ENCODE measurements around the gene INTS14.

Gene INTS14

DNA sequence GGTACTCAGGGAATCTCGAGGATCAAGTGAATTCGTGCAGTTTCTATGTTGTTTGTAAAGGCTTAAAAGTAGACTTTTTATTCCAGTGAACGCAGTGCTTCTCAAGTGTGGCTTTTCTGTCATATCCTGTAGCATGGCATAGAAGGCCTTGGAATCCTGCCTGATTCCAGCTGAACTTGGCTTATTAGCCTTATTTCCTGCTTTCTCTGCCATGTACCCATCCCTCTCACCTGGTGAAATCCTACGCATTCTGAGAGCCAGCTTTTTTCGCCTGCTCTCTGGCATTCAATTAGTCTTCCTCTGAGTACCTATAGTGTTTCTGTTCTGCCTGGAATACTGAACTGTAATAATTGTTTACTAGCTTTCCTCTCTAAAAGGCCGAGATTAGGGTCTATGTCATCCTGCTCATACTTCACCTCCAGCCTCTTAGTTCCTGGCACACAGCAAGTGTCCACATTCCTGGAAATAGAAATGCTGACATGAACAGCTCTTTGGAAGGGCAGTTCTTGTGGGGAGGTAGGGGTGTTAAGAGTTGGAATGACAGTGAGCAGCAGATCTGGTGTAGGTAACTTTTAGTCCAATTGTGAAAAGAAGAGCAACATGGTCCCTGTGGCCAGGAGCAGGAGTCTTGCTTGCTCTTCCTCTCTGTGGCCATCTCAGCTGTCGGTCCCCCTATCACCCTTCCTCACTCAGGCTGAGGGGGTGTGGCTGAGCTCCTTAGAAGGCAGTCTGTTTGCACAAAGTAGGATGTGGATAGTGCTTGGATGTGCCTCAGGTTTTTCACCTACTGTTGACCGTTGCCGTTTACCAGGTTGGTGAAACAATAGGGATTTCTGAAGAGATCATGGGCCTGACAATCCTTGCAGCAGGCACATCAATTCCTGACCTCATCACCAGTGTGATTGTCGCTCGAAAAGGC, 41.2 kb upstream of the INTS14 start:
- peaks cover 16% of the 10 kb centered on the region; the same call in 1 of the 2 replicates for H3K36me3 ChIP-seq (ENCODE audit: insufficient read depth, low read length)
- no peaks in the 10 kb centered on the region for H3K27me3 ChIP-seq (ENCODE audit: insufficient read depth, low read length, poor library complexity)
- H3K9me3 ChIP-seq (ENCODE audit: insufficient read depth, low read length, severe bottlenecking), result no peaks in the 10 kb centered on the region
- H3K4me2 ChIP-seq (ENCODE audit: insufficient read depth, low read length), result no peak overlapping the region
- H3K9ac ChIP-seq (ENCODE audit: low read depth, low read length), result no peak overlapping the region
- no peak overlapping the region for H3K27ac ChIP-seq (ENCODE audit: low read length)
- no peaks in the 10 kb centered on the region for H4K20me1 ChIP-seq (ENCODE audit: insufficient read depth, low read length)
- no peaks in the 10 kb centered on the region for H3K4me1 ChIP-seq (ENCODE audit: insufficient read depth, low read length)
- ATAC-seq (ENCODE audit: insufficient read depth, low read depth), result no peak
- DNase-seq, result no peak
- no peak for TF ChIP-seq EZH2 (IDR thresholded peaks at IDR 0.05; ENCODE audit: borderline replicate concordance, low read depth, low read length, severe bottlenecking)
- TF ChIP-seq, protein P1, sequence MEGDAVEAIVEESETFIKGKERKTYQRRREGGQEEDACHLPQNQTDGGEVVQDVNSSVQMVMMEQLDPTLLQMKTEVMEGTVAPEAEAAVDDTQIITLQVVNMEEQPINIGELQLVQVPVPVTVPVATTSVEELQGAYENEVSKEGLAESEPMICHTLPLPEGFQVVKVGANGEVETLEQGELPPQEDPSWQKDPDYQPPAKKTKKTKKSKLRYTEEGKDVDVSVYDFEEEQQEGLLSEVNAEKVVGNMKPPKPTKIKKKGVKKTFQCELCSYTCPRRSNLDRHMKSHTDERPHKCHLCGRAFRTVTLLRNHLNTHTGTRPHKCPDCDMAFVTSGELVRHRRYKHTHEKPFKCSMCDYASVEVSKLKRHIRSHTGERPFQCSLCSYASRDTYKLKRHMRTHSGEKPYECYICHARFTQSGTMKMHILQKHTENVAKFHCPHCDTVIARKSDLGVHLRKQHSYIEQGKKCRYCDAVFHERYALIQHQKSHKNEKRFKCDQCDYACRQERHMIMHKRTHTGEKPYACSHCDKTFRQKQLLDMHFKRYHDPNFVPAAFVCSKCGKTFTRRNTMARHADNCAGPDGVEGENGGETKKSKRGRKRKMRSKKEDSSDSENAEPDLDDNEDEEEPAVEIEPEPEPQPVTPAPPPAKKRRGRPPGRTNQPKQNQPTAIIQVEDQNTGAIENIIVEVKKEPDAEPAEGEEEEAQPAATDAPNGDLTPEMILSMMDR (IDR thresholded peaks at IDR 0.05; ENCODE audit: borderline replicate concordance, extremely low read depth, low read length, poor library complexity, severe bottlenecking), result no peak
- no peak overlapping the region for H2AFZ ChIP-seq (ENCODE audit: low read depth, low read length)
- no peak overlapping the region for H3K4me3 ChIP-seq (ENCODE audit: low read depth in 1 of 2, low read length in 2 of 2)
- no peaks in the 10 kb centered on the region for H3K79me2 ChIP-seq (ENCODE audit: insufficient read depth, low read length)

DNA sequence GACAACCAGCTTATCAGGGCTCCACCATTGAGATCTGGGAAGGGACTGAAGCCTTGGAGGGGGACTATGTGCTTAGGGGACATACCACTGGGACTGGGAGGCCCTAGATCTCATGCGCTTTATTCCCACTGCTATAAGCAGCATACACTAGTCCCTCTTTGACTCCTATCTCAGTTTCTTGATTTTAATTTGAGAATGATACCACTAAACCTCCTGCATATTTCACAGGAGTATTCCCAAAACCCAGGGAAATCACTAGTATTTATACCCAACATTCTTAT, 40.1 kb upstream of the INTS14 start:
- Histone ChIP-seq H3K4me1 (ENCODE audit: insufficient read depth, low read length) (no peaks in the 10 kb centered on the region), H3K27me3 (ENCODE audit: insufficient read depth, low read length, poor library complexity) (no peaks in the 10 kb centered on the region), H3K9ac (ENCODE audit: low read depth, low read length) (no peak overlapping the region), H3K36me3 (ENCODE audit: insufficient read depth, low read length) (peaks cover 15% of the 10 kb centered on the region; the same call in 1 of the 2 replicates), H3K27ac (ENCODE audit: low read length) (no peak overlapping the region), H3K4me3 (ENCODE audit: low read depth in 1 of 2, low read length in 2 of 2) (no peak overlapping the region), H3K9me3 (ENCODE audit: insufficient read depth, low read length, severe bottlenecking) (no peaks in the 10 kb centered on the region), H3K79me2 (ENCODE audit: insufficient read depth, low read length) (no peaks in the 10 kb centered on the region), H2AFZ (ENCODE audit: low read depth, low read length) (no peak overlapping the region), H4K20me1 (ENCODE audit: insufficient read depth, low read length) (no peaks in the 10 kb centered on the region), H3K4me2 (ENCODE audit: insufficient read depth, low read length) (no peak overlapping the region)
- ATAC-seq (ENCODE audit: insufficient read depth, low read depth) (no peak), DNase-seq (no peak)
- no peak for TF ChIP-seq EZH2 (IDR thresholded peaks at IDR 0.05; ENCODE audit: borderline replicate concordance, low read depth, low read length, severe bottlenecking)

DNA sequence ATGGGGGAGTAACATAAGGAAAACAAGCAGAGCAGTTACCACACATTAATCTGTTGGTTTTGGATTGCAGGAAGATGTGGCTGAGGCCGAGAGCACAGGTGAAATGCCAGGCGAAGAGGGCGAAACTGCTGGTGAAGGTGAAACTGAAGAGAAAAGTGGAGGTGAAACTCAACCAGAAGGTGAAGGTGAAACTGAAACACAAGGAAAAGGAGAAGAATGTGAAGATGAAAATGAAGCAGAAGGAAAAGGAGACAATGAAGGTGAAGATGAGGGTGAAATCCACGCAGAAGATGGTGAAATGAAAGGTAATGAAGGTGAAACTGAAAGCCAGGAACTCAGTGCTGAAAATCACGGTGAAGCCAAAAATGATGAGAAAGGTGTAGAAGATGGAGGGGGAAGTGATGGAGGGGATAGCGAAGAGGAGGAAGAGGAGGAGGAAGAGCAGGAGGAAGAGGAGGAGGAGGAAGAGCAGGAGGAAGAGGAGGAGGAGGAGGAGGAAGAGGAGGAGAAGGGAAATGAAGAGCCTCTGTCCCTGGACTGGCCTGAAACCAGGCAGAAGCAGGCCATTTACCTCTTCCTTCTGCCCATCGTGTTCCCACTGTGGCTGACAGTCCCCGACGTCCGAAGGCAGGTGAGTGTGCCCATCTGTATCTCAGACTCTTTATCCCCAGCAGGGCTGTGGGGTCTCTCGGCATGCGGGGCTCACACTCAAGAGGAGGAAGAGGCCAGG, 39.5 kb upstream of the INTS14 start:
- Histone ChIP-seq H3K9me3 (ENCODE audit: insufficient read depth, low read length, severe bottlenecking) (no peaks in the 10 kb centered on the region), H3K79me2 (ENCODE audit: insufficient read depth, low read length) (no peaks in the 10 kb centered on the region), H2AFZ (ENCODE audit: low read depth, low read length) (no peak overlapping the region), H3K4me3 (ENCODE audit: low read depth in 1 of 2, low read length in 2 of 2) (no peak overlapping the region), H3K4me1 (ENCODE audit: insufficient read depth, low read length) (no peaks in the 10 kb centered on the region), H3K27me3 (ENCODE audit: insufficient read depth, low read length, poor library complexity) (no peaks in the 10 kb centered on the region), H3K4me2 (ENCODE audit: insufficient read depth, low read length) (no peak overlapping the region), H3K27ac (ENCODE audit: low read length) (no peak overlapping the region), H3K9ac (ENCODE audit: low read depth, low read length) (no peak overlapping the region), H3K36me3 (ENCODE audit: insufficient read depth, low read length) (peaks cover 10% of the 10 kb centered on the region; the same call in 1 of the 2 replicates), H4K20me1 (ENCODE audit: insufficient read depth, low read length) (no peaks in the 10 kb centered on the region)
- TF ChIP-seq, protein P1 (IDR thresholded peaks at IDR 0.05; ENCODE audit: borderline replicate concordance, extremely low read depth, low read length, poor library complexity, severe bottlenecking), result no peak
- TF ChIP-seq EZH2 (IDR thresholded peaks at IDR 0.05; ENCODE audit: borderline replicate concordance, low read depth, low read length, severe bottlenecking), result no peak
- no peak for ATAC-seq (ENCODE audit: insufficient read depth, low read depth)
- DNase-seq, result no peak

DNA sequence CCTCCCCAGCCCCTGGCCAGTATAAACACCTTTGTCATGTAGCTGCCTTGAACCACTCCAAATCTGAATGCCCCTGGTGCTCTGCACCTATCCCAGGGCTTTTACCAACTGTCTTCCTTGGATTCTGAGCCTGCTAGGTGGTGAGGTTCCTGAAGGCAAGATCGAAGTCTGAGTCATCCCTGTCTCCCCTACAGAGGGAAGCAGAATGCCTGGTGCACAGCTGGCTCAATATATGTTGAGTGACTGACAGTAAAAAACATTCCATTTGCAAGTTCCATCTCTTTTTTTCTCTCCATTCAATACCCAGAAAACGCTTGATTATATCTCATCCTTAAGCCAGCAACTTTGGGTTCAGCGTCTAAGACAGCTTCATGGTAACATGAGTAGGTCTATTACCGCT, 35.6 kb upstream of the INTS14 start:
- Histone ChIP-seq H3K36me3 (ENCODE audit: insufficient read depth, low read length) (peaks cover 3% of the 10 kb centered on the region; the same call in 1 of the 2 replicates), H3K27ac (ENCODE audit: low read length) (no peak overlapping the region), H3K9me3 (ENCODE audit: insufficient read depth, low read length, severe bottlenecking) (no peaks in the 10 kb centered on the region), H3K27me3 (ENCODE audit: insufficient read depth, low read length, poor library complexity) (no peaks in the 10 kb centered on the region), H3K4me1 (ENCODE audit: insufficient read depth, low read length) (no peaks in the 10 kb centered on the region), H3K4me3 (ENCODE audit: low read depth in 1 of 2, low read length in 2 of 2) (no peak overlapping the region), H3K9ac (ENCODE audit: low read depth, low read length) (no peak overlapping the region), H3K79me2 (ENCODE audit: insufficient read depth, low read length) (no peaks in the 10 kb centered on the region), H3K4me2 (ENCODE audit: insufficient read depth, low read length) (no peak overlapping the region), H4K20me1 (ENCODE audit: insufficient read depth, low read length) (no peaks in the 10 kb centered on the region), H2AFZ (ENCODE audit: low read depth, low read length) (no peak overlapping the region)
- TF ChIP-seq, protein P1 (IDR thresholded peaks at IDR 0.05; ENCODE audit: borderline replicate concordance, extremely low read depth, low read length, poor library complexity, severe bottlenecking), result no peak
- no peak for TF ChIP-seq EZH2 (IDR thresholded peaks at IDR 0.05; ENCODE audit: borderline replicate concordance, low read depth, low read length, severe bottlenecking)
- DNase-seq (no peak), ATAC-seq (ENCODE audit: insufficient read depth, low read depth) (no peak)
